Tibial artery (tissue), 4 donors: ENCODE measurements around the gene ZNF785.

Source experiments
- DNase-seq, 2 donors: peaks; one replicate each; pipeline ENCODE4 v3.0.0-alpha.2; 2019
- H3K27ac ChIP-seq, 2 donors: fragments of 200-600 bp; sonication (generic) in 1 of 2; 1 replicate in 1 of 2; 2 replicates in 1 of 2; pipeline ENCODE4 v1.5.1; 2018 to 2019; ENCODE audit warnings: mild to moderate bottlenecking in 1 of 2
- H3K27me3 ChIP-seq, 2 donors: fragments of 200-600 bp; sonication (generic) in 1 of 2; one replicate each; pipeline versions ENCODE4 v1.5.1 to v1.6.0; 2016 to 2019
- H3K36me3 ChIP-seq, 3 donors: fragments of 200-600 bp; sonication (generic) in 2 of 3; one replicate each; pipeline ENCODE4 v1.5.1; 2016 to 2019; ENCODE audit warnings: mild to moderate bottlenecking in 2 of 3
- H3K4me1 ChIP-seq, 4 donors: fragments of 200-600 bp; sonication (generic) in 2 of 4; 1 replicate in 3 of 4; 2 replicates in 1 of 4; pipeline ENCODE4 v1.5.1; 2016 to 2019
- H3K4me3 ChIP-seq, 2 donors: fragments of 200-600 bp; sonication (generic) in 1 of 2; 1 replicate in 1 of 2; 2 replicates in 1 of 2; pipeline ENCODE4 v1.5.1; 2018 to 2019; ENCODE audit warnings: mild to moderate bottlenecking in 2 of 2
- H3K9me3 ChIP-seq, 3 donors: fragments of 200-600 bp; sonication (generic) in 1 of 3; one replicate each; pipeline ENCODE4 v1.5.1; 2016 to 2019
- CTCF ChIP-seq, 2 experiments: fragments of 200-600 bp in 1 of 2; fragments of 450-650 bp in 1 of 2; IDR thresholded peaks; one replicate each; pipeline ENCODE4 v1.5.1; 2017 to 2019; ENCODE audit warnings: antibody characterized with exemption in 2 of 2, mild to moderate bottlenecking in 1 of 2, moderate library complexity in 1 of 2
- intact Hi-C: fragments of 100-400 bp; cut with DNase I; formaldehyde crosslinking; loops from one replicate; pipeline ENCODE4 v1.15.0; 2023; ENCODE audit warnings: low total_unique reads

The ZNF785 gene

GRCh38 chr16:30569746-30570635 lies 15.5 kb downstream of the ZNF785 start:
- H3K4me3 ChIP-seq = peak overlapping the region in 1 of 2 donors; percentile 95
- intact Hi-C loops = loop anchor here (10.0 kb wide), 1 partner anchor 65 kb away; no protein-coding TSS in a partner anchor

GRCh38 chr16:30569281-30569680 lies 16.2 kb downstream of the ZNF785 start:
- Histone ChIP-seq H3K4me1 (peaks cover 0 to 24% (median 22%) of the 10 kb centered on the region in 4 donors), H3K27me3 (no peaks in the 10 kb centered on the region), H3K4me3 (no peak overlapping the region), H3K27ac (no peak overlapping the region), H3K9me3 (no peaks in the 10 kb centered on the region), H3K36me3 (no peaks in the 10 kb centered on the region)
- intact Hi-C loops = no loop called here
- TF ChIP-seq CTCF (IDR thresholded peaks at IDR 0.05) = no peak
- no peak for DNase-seq

More at GRCh38 chr16:30569746-30570635, 15.5 kb downstream of the ZNF785 start:
- H3K4me1 ChIP-seq = peaks cover 0 to 24% (median 22%) of the 10 kb centered on the region in 4 donors
- no peaks in the 10 kb centered on the region for H3K9me3 ChIP-seq
- H3K27me3 ChIP-seq = no peaks in the 10 kb centered on the region
- no peaks in the 10 kb centered on the region for H3K36me3 ChIP-seq
- DNase-seq = no peak
- TF ChIP-seq CTCF (IDR thresholded peaks at IDR 0.05) = no peak
- H3K27ac ChIP-seq = peak overlapping the region; percentile 97 to 98

- no peaks in the 10 kb centered on the region for H3K36me3 ChIP-seq
- no peak for DNase-seq
- H3K4me3 ChIP-seq = no peak overlapping the region
- H3K27ac ChIP-seq = no peak overlapping the region
- H3K9me3 ChIP-seq = no peaks in the 10 kb centered on the region
- no peak for TF ChIP-seq CTCF (IDR thresholded peaks at IDR 0.05)
- intact Hi-C loops = no loop called here
- no peaks in the 10 kb centered on the region for H3K27me3 ChIP-seq
- peaks cover 0 to 24% (median 22%) of the 10 kb centered on the region in 4 donors for H3K4me1 ChIP-seq
Observed at GRCh38 chr16:30567991-30568638, 17.4 kb downstream of the ZNF785 start.

- no peak for TF ChIP-seq CTCF (IDR thresholded peaks at IDR 0.05)
- H3K27ac ChIP-seq = no peak overlapping the region
- intact Hi-C loops = no loop called here
- H3K36me3 ChIP-seq = no peaks in the 10 kb centered on the region
- no peaks in the 10 kb centered on the region for H3K9me3 ChIP-seq
- peaks cover 0 to 18% (median 16%) of the 10 kb centered on the region in 4 donors for H3K4me1 ChIP-seq
- H3K4me3 ChIP-seq = no peak overlapping the region
- DNase-seq = no peak
- no peaks in the 10 kb centered on the region for H3K27me3 ChIP-seq
Observed at GRCh38 chr16:30567160-30567990, 18.1 kb downstream of the ZNF785 start.

GRCh38 chr16:30566531-30566930 lies 19.0 kb downstream of the ZNF785 start:
- no peak overlapping the region for H3K27ac ChIP-seq
- H3K9me3 ChIP-seq = no peaks in the 10 kb centered on the region
- H3K4me3 ChIP-seq = no peak overlapping the region
- H3K36me3 ChIP-seq = no peaks in the 10 kb centered on the region
- intact Hi-C loops = no loop called here
- TF ChIP-seq CTCF (IDR thresholded peaks at IDR 0.05) = no peak
- H3K4me1 ChIP-seq = peaks cover 0 to 15% (median 13%) of the 10 kb centered on the region in 4 donors
- no peak for DNase-seq
- no peaks in the 10 kb centered on the region for H3K27me3 ChIP-seq
